ENCODE data around the gene AKTIP. TPM values are rescaled to one million over a fixed set of nuclear protein-coding genes. Genes with fewer than 3 reads are reported as not detected.
"Not testable (repeated sequence)": the region's sequence is repeated elsewhere in the genome, so short reads cannot be mapped to it uniquely, and the experiment has no call there.

The AKTIP gene
- 10 to 100 TPM; 21.6 to 38.1 TPM for total RNA-seq

GRCh38 chr16:53502331-53503269, at the start of gene AKTIP:
TSS of gene AKTIP (minus strand) at chr16:53503209. CDS start at chr16:53500259, 2,950 bp downstream.
- peak; percentile 20 to 65 for DNase-seq (ENCODE audit: low spot score in 2 of 2)
- peak; percentile 13 to 37 for ATAC-seq
- peaks cover 20 to 24% of the 10 kb centered on the region in 2 donors for H3K36me3 Mint-ChIP-seq
- H3K9me3 Mint-ChIP-seq: peaks cover 0 to 5% of the 10 kb centered on the region in 2 donors
- peak within 1 kb of the TSS; percentile 92 to 98 for H3K27ac Mint-ChIP-seq

GRCh38 chr16:53549970-53550690, 47.1 kb upstream of the AKTIP start:
- H3K9me3 Mint-ChIP-seq: no peaks in the 10 kb centered on the region
- H3K36me3 Mint-ChIP-seq: no peaks in the 10 kb centered on the region
- H3K27ac Mint-ChIP-seq: peak overlapping the region in 1 of 2 donors; percentile 6
- DNase-seq (ENCODE audit: low spot score in 2 of 2): peak in 1 of 2 donors; percentile 41
- ATAC-seq: peak; percentile 61 to 82

GRCh38 chr16:53546988-53547391, 44.0 kb upstream of the AKTIP start:
- ATAC-seq (no peak), DNase-seq (ENCODE audit: low spot score in 2 of 2) (no peak)
- Mint-ChIP-seq H3K36me3 (no peaks in the 10 kb centered on the region), H3K27ac (no peak overlapping the region), H3K9me3 (no peaks in the 10 kb centered on the region)

GRCh38 chr16:53545433-53545832, 42.4 kb upstream of the AKTIP start:
- Mint-ChIP-seq H3K9me3 (no peaks in the 10 kb centered on the region), H3K36me3 (no peaks in the 10 kb centered on the region), H3K27ac (no peak overlapping the region)
- peak; percentile 41 to 44 for ATAC-seq
- DNase-seq (ENCODE audit: low spot score in 2 of 2): peak in 1 of 2 donors; percentile 11

- Mint-ChIP-seq H3K36me3 (peaks cover 0 to 7% of the 10 kb centered on the region in 2 donors), H3K27ac (no peak overlapping the region), H3K9me3 (no peaks in the 10 kb centered on the region)
- DNase-seq (ENCODE audit: low spot score in 2 of 2): no peak
- no peak for ATAC-seq
Observed at GRCh38 chr16:53542283-53542682, 39.3 kb upstream of the AKTIP start.

- ATAC-seq: no peak
- H3K9me3 Mint-ChIP-seq: no peaks in the 10 kb centered on the region
- H3K36me3 Mint-ChIP-seq: peaks cover 0 to 7% of the 10 kb centered on the region in 2 donors
- H3K27ac Mint-ChIP-seq: no peak overlapping the region
- DNase-seq (ENCODE audit: low spot score in 2 of 2): no peak
Observed at GRCh38 chr16:53541326-53541725, 38.3 kb upstream of the AKTIP start.

- not testable (repeated sequence) for DNase-seq (ENCODE audit: low spot score in 2 of 2); H3K9me3 Mint-ChIP-seq; ATAC-seq; H3K36me3 Mint-ChIP-seq; H3K27ac Mint-ChIP-seq
Observed at GRCh38 chr16:53539759-53540718, 37.0 kb upstream of the AKTIP start.

- H3K9me3 Mint-ChIP-seq; H3K36me3 Mint-ChIP-seq; ATAC-seq; DNase-seq (ENCODE audit: low spot score in 2 of 2); H3K27ac Mint-ChIP-seq: not testable (repeated sequence)
Observed at GRCh38 chr16:53539346-53539745, 36.3 kb upstream of the AKTIP start.

GRCh38 chr16:53537626-53538025, 34.6 kb upstream of the AKTIP start:
- H3K27ac Mint-ChIP-seq: no peak overlapping the region

GRCh38 chr16:53534206-53534605, 31.2 kb upstream of the AKTIP start:
- DNase-seq (ENCODE audit: low spot score in 2 of 2) (no peak), ATAC-seq (no peak)
- peaks cover 0 to 7% of the 10 kb centered on the region in 2 donors for H3K36me3 Mint-ChIP-seq
- H3K9me3 Mint-ChIP-seq: no peaks in the 10 kb centered on the region
- peak overlapping the region; percentile 4 to 69 for H3K27ac Mint-ChIP-seq

More at GRCh38 chr16:53537626-53538025, 34.6 kb upstream of the AKTIP start:
- ATAC-seq: no peak
- DNase-seq (ENCODE audit: low spot score in 2 of 2): no peak
- Mint-ChIP-seq H3K36me3 (peaks cover 0 to 7% of the 10 kb centered on the region in 2 donors), H3K9me3 (no peaks in the 10 kb centered on the region)

- ATAC-seq (no peak), DNase-seq (ENCODE audit: low spot score in 2 of 2) (no peak)
- Mint-ChIP-seq H3K27ac (no peak overlapping the region), H3K9me3 (no peaks in the 10 kb centered on the region), H3K36me3 (no peaks in the 10 kb centered on the region)
Observed at GRCh38 chr16:53530741-53531140, 27.7 kb upstream of the AKTIP start.

GRCh38 chr16:53530046-53530445, 27.0 kb upstream of the AKTIP start:
- DNase-seq (ENCODE audit: low spot score in 2 of 2): no peak
- Mint-ChIP-seq H3K36me3 (no peaks in the 10 kb centered on the region), H3K9me3 (no peaks in the 10 kb centered on the region), H3K27ac (no peak overlapping the region)
- no peak for ATAC-seq

- ATAC-seq (no peak), DNase-seq (ENCODE audit: low spot score in 2 of 2) (no peak)
- no peaks in the 10 kb centered on the region for H3K36me3 Mint-ChIP-seq
- no peaks in the 10 kb centered on the region for H3K9me3 Mint-ChIP-seq
- no peak overlapping the region for H3K27ac Mint-ChIP-seq
Observed at GRCh38 chr16:53529513-53529912, 26.5 kb upstream of the AKTIP start.

- ATAC-seq: no peak
- no peak for DNase-seq (ENCODE audit: low spot score in 2 of 2)
- no peaks in the 10 kb centered on the region for H3K9me3 Mint-ChIP-seq
- no peaks in the 10 kb centered on the region for H3K36me3 Mint-ChIP-seq
- H3K27ac Mint-ChIP-seq: no peak overlapping the region
Observed at GRCh38 chr16:53528797-53529196, 25.8 kb upstream of the AKTIP start.

- DNase-seq (ENCODE audit: low spot score in 2 of 2) (no peak), ATAC-seq (no peak)
- Mint-ChIP-seq H3K27ac (no peak overlapping the region), H3K36me3 (peaks cover 0 to 11% of the 10 kb centered on the region in 2 donors), H3K9me3 (no peaks in the 10 kb centered on the region)
Observed at GRCh38 chr16:53523971-53524548, 21.1 kb upstream of the AKTIP start.
